SJCRH30 (cell line): ENCODE measurements around the gene RBM20. TPM values are rescaled to one million over a fixed set of nuclear protein-coding genes. Genes with fewer than 3 reads are reported as not detected.

Experiments used
- total RNA-seq: library from RNA; depleted of rRNA; stranded (reverse); fragments of >200 nt; shearing (Covaris generic); gene quantifications from 2 replicates; pipeline ENCODE4 v1.2.3, GENCODE V29; 2014; rRNA removed

RBM20 gene
- total RNA-seq, 1 experiment from 2014 or later: 12.4 TPM

Other genes starting within 250 kb of the RBM20 start
- gene DUSP5, start 146.4 kb upstream of the RBM20 start, total RNA-seq: 5.3 and 6.0 TPM in 2 replicates
- 96.8 and 107 TPM in 2 replicates for gene SMC3, start 76.6 kb upstream of the RBM20 start, total RNA-seq
- 55.0 and 60.9 TPM in 2 replicates for gene PDCD4, start 227.6 kb downstream of the RBM20 start, total RNA-seq